HG02884 (cell line): Measurements from ENCODE around the gene KDM8.

Experiments used
- ATAC-seq: cut with Tn5 transposase; IDR thresholded peaks from one replicate; pipeline ENCODE4 v1.9.1; 2021; ENCODE audit warnings: mild to moderate bottlenecking, moderate library complexity; ENCODE audit not compliant: unreplicated experiment

KDM8 gene

GRCh38 chr16:27214084-27214961, 11.0 kb downstream of the KDM8 start:
- no peak for ATAC-seq

GRCh38 chr16:27215660-27216059, 12.3 kb downstream of the KDM8 start:
- ATAC-seq, result no peak

GRCh38 chr16:27216297-27216885, 13.1 kb downstream of the KDM8 start:
- ATAC-seq, result no peak

GRCh38 chr16:27217256-27217655, 13.9 kb downstream of the KDM8 start:
- ATAC-seq, result no peak

GRCh38 chr16:27218756-27219155, 15.4 kb downstream of the KDM8 start:
- no peak for ATAC-seq

- ATAC-seq, result no peak
Observed at GRCh38 chr16:27219161-27219560, 15.8 kb downstream of the KDM8 start.

- ATAC-seq, result no peak
Observed at GRCh38 chr16:27220120-27220519, 16.8 kb downstream of the KDM8 start.

- no peak for ATAC-seq
Observed at GRCh38 chr16:27220527-27220926, 17.2 kb downstream of the KDM8 start.

GRCh38 chr16:27220991-27221390, 17.7 kb downstream of the KDM8 start:
- ATAC-seq, result no peak

- no peak for ATAC-seq
Observed at GRCh38 chr16:27221576-27222248, 18.4 kb downstream of the KDM8 start.

- ATAC-seq, result no peak
Observed at GRCh38 chr16:27222249-27223225, 19.2 kb downstream of the KDM8 start.

- ATAC-seq, result no peak
Observed at GRCh38 chr16:27223226-27223610, 19.9 kb downstream of the KDM8 start.

- ATAC-seq, result no peak
Observed at GRCh38 chr16:27223701-27224100, 20.4 kb downstream of the KDM8 start.

GRCh38 chr16:27224271-27224737, 21.0 kb downstream of the KDM8 start:
- no peak for ATAC-seq

- ATAC-seq, result no peak
Observed at GRCh38 chr16:27224741-27225300, 21.5 kb downstream of the KDM8 start.

GRCh38 chr16:27225536-27226360, 22.4 kb downstream of the KDM8 start:
- no peak for ATAC-seq

- no peak for ATAC-seq
Observed at GRCh38 chr16:27226476-27226875, 23.1 kb downstream of the KDM8 start.

- ATAC-seq, result no peak
Observed at GRCh38 chr16:27226976-27227705, 23.8 kb downstream of the KDM8 start.

- no peak for ATAC-seq
Observed at GRCh38 chr16:27228045-27228444, 24.7 kb downstream of the KDM8 start.
